ENCODE data around the gene PTGR3. TPM values are rescaled to one million over a fixed set of nuclear protein-coding genes. Genes with fewer than 3 reads are reported as not detected.

Gene PTGR3
- total RNA-seq, 6 experiments from 2014 or later = 9.4 to 30.1 (median 19.8) TPM

GRCh38 chr18:75164479-75164878 is 44.5 kb downstream of the PTGR3 start:
- 63% methylated on average over 2 of the region's 3 CpGs for WGBS (ENCODE audit: insufficient coverage, low coverage, low lambda C conversion rate, missing lambda C conversion rate)
- intact Hi-C loops (cut with DNase I) = no loop called here
- no peak overlapping the region for H3K4me3 ChIP-seq
- H3K36me3 ChIP-seq = no peaks in the 10 kb centered on the region
- H3K9me3 ChIP-seq = no peaks in the 10 kb centered on the region
- no peaks in the 10 kb centered on the region for H3K4me1 ChIP-seq
- no peak overlapping the region for H3K27ac ChIP-seq
- H3K27me3 ChIP-seq = no peaks in the 10 kb centered on the region
- ATAC-seq = no peak
- no peak for DNase-seq
- TF ChIP-seq CTCF (IDR thresholded peaks at IDR 0.05) = no peak
- no peak for TF ChIP-seq POLR2A (IDR thresholded peaks at IDR 0.05)

- intact Hi-C loops (cut with DNase I) = no loop called here
- Histone ChIP-seq H3K4me3 (no peak overlapping the region), H3K36me3 (no peaks in the 10 kb centered on the region), H3K27me3 (no peaks in the 10 kb centered on the region), H3K4me1 (no peaks in the 10 kb centered on the region), H3K27ac (no peak overlapping the region), H3K9me3 (no peaks in the 10 kb centered on the region)
- no peak for TF ChIP-seq CTCF (IDR thresholded peaks at IDR 0.05)
- TF ChIP-seq POLR2A (IDR thresholded peaks at IDR 0.05) = no peak
- 50% methylated on average over 2 of the region's 4 CpGs for WGBS (ENCODE audit: insufficient coverage, low coverage, low lambda C conversion rate, missing lambda C conversion rate)
- peak in 1 of 3 donors; percentile 23 for DNase-seq
- ATAC-seq = no peak
Measured at GRCh38 chr18:75163736-75164135, 45.2 kb downstream of the PTGR3 start.

- DNase-seq (peak in 1 of 3 donors; percentile 37), ATAC-seq (no peak)
- intact Hi-C loops (cut with DNase I) = no loop called here
- Histone ChIP-seq H3K4me1 (no peaks in the 10 kb centered on the region), H3K9me3 (no peaks in the 10 kb centered on the region), H3K4me3 (no peak overlapping the region), H3K27me3 (no peaks in the 10 kb centered on the region), H3K27ac (no peak overlapping the region), H3K36me3 (no peaks in the 10 kb centered on the region)
- 55% methylated on average over 1 of the region's 4 CpGs for WGBS (ENCODE audit: insufficient coverage, low coverage, low lambda C conversion rate, missing lambda C conversion rate)
- no peak for TF ChIP-seq CTCF (IDR thresholded peaks at IDR 0.05)
- no peak for TF ChIP-seq POLR2A (IDR thresholded peaks at IDR 0.05)
Measured at GRCh38 chr18:75162978-75163377, 46.0 kb downstream of the PTGR3 start.

GRCh38 chr18:75162467-75162866 is 46.5 kb downstream of the PTGR3 start:
- Histone ChIP-seq H3K4me3 (no peak overlapping the region), H3K9me3 (no peaks in the 10 kb centered on the region), H3K27me3 (no peaks in the 10 kb centered on the region), H3K36me3 (no peaks in the 10 kb centered on the region), H3K4me1 (no peaks in the 10 kb centered on the region), H3K27ac (no peak overlapping the region)
- no peak for DNase-seq
- WGBS (ENCODE audit: insufficient coverage, low coverage, low lambda C conversion rate, missing lambda C conversion rate) = 90% methylated on average over 3 of the region's 3 CpGs
- no peak for ATAC-seq
- TF ChIP-seq POLR2A (IDR thresholded peaks at IDR 0.05) (no peak), CTCF (IDR thresholded peaks at IDR 0.05) (no peak)
- intact Hi-C loops (cut with DNase I) = no loop called here
